ENCODE measurements around the gene NR1I3. TPM values are rescaled to one million over a fixed set of nuclear protein-coding genes. Genes with fewer than 3 reads are reported as not detected.
"Not testable (repeated sequence)": the region's sequence is repeated elsewhere in the genome, so short reads cannot be mapped to it uniquely, and the experiment has no call there.

Gene NR1I3
- total RNA-seq, 2 experiments from 2014 or later: not detected

DNA sequence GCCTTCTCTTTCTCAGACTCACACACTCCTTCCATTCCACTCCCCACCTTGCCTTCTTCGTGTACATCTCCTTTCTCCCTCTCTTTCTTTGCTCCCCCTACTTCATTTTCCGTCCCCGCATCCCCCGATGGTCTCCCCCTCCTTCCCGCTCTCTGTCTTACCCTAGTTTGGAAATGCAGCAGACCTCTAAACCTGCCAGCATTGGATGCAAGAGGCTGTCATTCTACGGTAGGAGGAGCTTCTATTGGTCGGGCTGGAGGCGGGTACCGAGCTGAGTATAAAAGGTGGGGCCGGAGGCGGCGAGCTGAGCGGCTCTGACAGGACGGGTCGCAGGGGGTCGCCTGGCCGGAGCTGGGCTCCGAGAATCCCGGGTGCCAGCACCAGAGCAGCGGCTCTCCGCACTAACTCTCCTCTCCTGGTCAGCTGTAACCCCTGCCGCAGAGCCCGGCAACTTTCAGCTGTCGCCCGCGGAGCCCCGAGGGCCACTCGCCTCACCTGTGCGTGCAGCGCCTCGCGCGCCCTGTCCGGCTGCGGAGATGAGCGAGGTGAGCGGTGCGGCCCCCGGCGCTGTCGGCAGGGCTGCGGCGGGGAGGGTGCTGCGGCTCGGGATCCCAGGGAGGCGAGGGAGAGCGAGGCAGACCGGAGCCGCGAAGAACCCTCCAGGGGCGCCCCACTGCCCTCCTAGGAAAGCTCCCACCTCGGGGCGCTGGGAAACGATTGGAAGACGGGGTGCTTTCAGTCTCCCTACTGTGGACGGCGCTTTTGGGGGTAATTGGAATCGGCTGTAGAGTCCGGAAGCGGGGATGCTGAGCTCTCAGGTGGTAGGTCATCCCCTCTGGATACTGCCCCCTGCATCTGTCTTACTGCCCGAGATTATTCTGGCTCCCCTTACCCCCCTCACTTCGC, 20.7 kb upstream of the NR1I3 start, which contains the start of gene PCP4L1:
TSS of gene PCP4L1 (plus strand) at position 307 of the 906 bp plus-strand sequence. CDS start at position 537, 230 bp downstream.
- Histone ChIP-seq H3K27ac (ENCODE audit: low read depth, low read length, poor library complexity, severe bottlenecking) (no peak within 1 kb of the TSS), H3K9me2 (ENCODE audit: insufficient read depth, low read length) (no peaks in the 10 kb centered on the region), H3K36me3 (ENCODE audit: insufficient read depth, low read length) (no peaks in the 10 kb centered on the region), H3K4me3 (ENCODE audit: low read depth, low read length, poor library complexity, severe bottlenecking) (no peak within 1 kb of the TSS), H3K4me1 (ENCODE audit: insufficient read depth, low read length, poor library complexity, severe bottlenecking) (peaks cover 18% of the 10 kb centered on the region), H2AFZ (ENCODE audit: low read length) (no peak within 1 kb of the TSS), H3K79me2 (ENCODE audit: insufficient read depth, low read depth, low read length) (no peaks in the 10 kb centered on the region), H4K20me1 (ENCODE audit: insufficient read depth, low read length) (no peaks in the 10 kb centered on the region), H3K4me2 (ENCODE audit: low read length) (peak within 1 kb of the TSS; percentile 36; the same call in 1 of the 2 replicates), H3K9me3 (ENCODE audit: low read length) (no peaks in the 10 kb centered on the region)
- ChIA-PET POLR2A (no interaction called here), CTCF (ENCODE audit: unreplicated experiment) (no interaction called here)
- no TSS peak for BruUV-seq (replicated peaks)
- DNase-seq (ENCODE audit: low spot score): no peak
- intact Hi-C loops (cut with micrococcal nuclease; ENCODE audit: unreplicated experiment): no loop called here
- TF ChIP-seq, protein P1, sequence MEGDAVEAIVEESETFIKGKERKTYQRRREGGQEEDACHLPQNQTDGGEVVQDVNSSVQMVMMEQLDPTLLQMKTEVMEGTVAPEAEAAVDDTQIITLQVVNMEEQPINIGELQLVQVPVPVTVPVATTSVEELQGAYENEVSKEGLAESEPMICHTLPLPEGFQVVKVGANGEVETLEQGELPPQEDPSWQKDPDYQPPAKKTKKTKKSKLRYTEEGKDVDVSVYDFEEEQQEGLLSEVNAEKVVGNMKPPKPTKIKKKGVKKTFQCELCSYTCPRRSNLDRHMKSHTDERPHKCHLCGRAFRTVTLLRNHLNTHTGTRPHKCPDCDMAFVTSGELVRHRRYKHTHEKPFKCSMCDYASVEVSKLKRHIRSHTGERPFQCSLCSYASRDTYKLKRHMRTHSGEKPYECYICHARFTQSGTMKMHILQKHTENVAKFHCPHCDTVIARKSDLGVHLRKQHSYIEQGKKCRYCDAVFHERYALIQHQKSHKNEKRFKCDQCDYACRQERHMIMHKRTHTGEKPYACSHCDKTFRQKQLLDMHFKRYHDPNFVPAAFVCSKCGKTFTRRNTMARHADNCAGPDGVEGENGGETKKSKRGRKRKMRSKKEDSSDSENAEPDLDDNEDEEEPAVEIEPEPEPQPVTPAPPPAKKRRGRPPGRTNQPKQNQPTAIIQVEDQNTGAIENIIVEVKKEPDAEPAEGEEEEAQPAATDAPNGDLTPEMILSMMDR (conservative IDR thresholded peaks at IDR 0.05; ENCODE audit: low read length): no peak
- no peak for TF ChIP-seq EZH2phosphoT487 (IDR thresholded peaks at IDR 0.05; ENCODE audit: borderline replicate concordance, low read depth, low read length)

- H3K4me3 ChIP-seq (ENCODE audit: low read depth, low read length, poor library complexity, severe bottlenecking); H3K27ac ChIP-seq (ENCODE audit: low read depth, low read length, poor library complexity, severe bottlenecking); H4K20me1 ChIP-seq (ENCODE audit: insufficient read depth, low read length); H3K9me3 ChIP-seq (ENCODE audit: low read length); H2AFZ ChIP-seq (ENCODE audit: low read length); H3K9me2 ChIP-seq (ENCODE audit: insufficient read depth, low read length); intact Hi-C loops (cut with micrococcal nuclease; ENCODE audit: unreplicated experiment); BruUV-seq (replicated peaks); H3K79me2 ChIP-seq (ENCODE audit: insufficient read depth, low read depth, low read length); H3K4me2 ChIP-seq (ENCODE audit: low read length); DNase-seq (ENCODE audit: low spot score); H3K36me3 ChIP-seq (ENCODE audit: insufficient read depth, low read length); CTCF ChIA-PET (ENCODE audit: unreplicated experiment): not testable (repeated sequence)
- H3K4me1 ChIP-seq (ENCODE audit: insufficient read depth, low read length, poor library complexity, severe bottlenecking): peaks cover 18% of the 10 kb centered on the region
- POLR2A ChIA-PET: interaction anchor here (0.9 kb wide), 1 partner anchor 30 kb away, joined by 3 read pairs; no protein-coding TSS in a partner anchor
These were observed 19.1 kb upstream of the NR1I3 start for GRCh38 chr1:161257109-161257508.

DNA sequence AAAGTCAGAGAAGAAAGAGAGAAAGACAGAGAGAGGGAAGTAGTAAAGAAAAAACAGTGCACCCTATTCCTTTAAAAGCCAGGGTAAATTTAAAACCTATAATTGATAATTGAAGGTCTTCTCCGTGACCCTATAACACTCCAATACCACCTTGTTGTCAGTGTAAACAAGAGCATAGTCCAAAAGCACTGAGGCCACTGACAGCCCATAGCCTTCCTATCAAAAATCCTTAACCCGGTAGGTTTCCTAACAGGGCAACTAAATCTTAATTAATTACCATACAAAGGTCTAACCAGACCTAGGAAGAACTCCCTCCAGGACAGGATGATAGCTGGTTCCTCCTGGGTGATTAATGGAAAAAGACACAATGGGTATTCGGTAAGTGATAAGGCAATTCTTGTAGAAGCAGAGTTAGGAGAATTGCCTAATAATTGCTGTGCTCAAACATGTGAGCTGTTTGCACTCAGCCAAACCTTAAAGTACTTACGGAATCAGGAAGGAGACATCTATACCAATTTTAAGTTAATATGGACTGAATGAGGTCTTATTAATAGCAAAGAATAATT, 18.0 kb upstream of the NR1I3 start:
- H3K4me3 ChIP-seq (ENCODE audit: low read depth, low read length, poor library complexity, severe bottlenecking); H3K9me3 ChIP-seq (ENCODE audit: low read length); H3K4me1 ChIP-seq (ENCODE audit: insufficient read depth, low read length, poor library complexity, severe bottlenecking); H3K4me2 ChIP-seq (ENCODE audit: low read length); H3K9me2 ChIP-seq (ENCODE audit: insufficient read depth, low read length); BruUV-seq (replicated peaks); DNase-seq (ENCODE audit: low spot score); POLR2A ChIA-PET; H2AFZ ChIP-seq (ENCODE audit: low read length); CTCF ChIA-PET (ENCODE audit: unreplicated experiment); H3K27ac ChIP-seq (ENCODE audit: low read depth, low read length, poor library complexity, severe bottlenecking); H3K36me3 ChIP-seq (ENCODE audit: insufficient read depth, low read length); H4K20me1 ChIP-seq (ENCODE audit: insufficient read depth, low read length); H3K79me2 ChIP-seq (ENCODE audit: insufficient read depth, low read depth, low read length); intact Hi-C loops (cut with micrococcal nuclease; ENCODE audit: unreplicated experiment): not testable (repeated sequence)

DNA sequence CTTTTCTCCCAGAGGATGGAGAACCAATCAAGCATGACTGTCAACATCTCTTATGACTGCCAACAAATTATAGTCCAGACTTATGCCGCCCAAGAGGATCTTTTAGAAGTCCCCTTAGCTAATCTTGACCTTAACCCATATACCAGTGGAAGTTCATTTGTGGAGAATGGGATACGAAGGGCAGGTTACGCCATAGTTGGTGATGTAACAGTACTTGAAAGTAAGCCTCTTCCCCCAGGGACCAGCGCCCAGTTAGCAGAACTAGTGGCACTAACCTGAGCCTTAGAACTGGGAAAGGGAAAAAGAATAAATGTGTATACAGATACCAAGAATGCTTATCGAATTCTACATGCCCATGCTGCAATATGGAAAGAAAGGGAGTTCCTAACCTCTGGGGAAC, 17.3 kb upstream of the NR1I3 start:
- H3K36me3 ChIP-seq (ENCODE audit: insufficient read depth, low read length); H3K4me2 ChIP-seq (ENCODE audit: low read length); BruUV-seq (replicated peaks); H3K4me3 ChIP-seq (ENCODE audit: low read depth, low read length, poor library complexity, severe bottlenecking); intact Hi-C loops (cut with micrococcal nuclease; ENCODE audit: unreplicated experiment); POLR2A ChIA-PET; CTCF ChIA-PET (ENCODE audit: unreplicated experiment); H4K20me1 ChIP-seq (ENCODE audit: insufficient read depth, low read length); H3K79me2 ChIP-seq (ENCODE audit: insufficient read depth, low read depth, low read length); H2AFZ ChIP-seq (ENCODE audit: low read length); DNase-seq (ENCODE audit: low spot score); H3K9me2 ChIP-seq (ENCODE audit: insufficient read depth, low read length); H3K27ac ChIP-seq (ENCODE audit: low read depth, low read length, poor library complexity, severe bottlenecking); H3K4me1 ChIP-seq (ENCODE audit: insufficient read depth, low read length, poor library complexity, severe bottlenecking); H3K9me3 ChIP-seq (ENCODE audit: low read length): not testable (repeated sequence)
